H9 (cell line): ENCODE data around the gene MUC5AC. TPM values are rescaled to one million over a fixed set of nuclear protein-coding genes. Genes with fewer than 3 reads are reported as not detected.

Experiments used
- DNase-seq: peaks from one replicate; pipeline ENCODE4 v3.0.0-alpha.2; 2017
- H2AFZ ChIP-seq: one replicate; pipeline ENCODE4 v1.6.1; 2013; ENCODE audit warnings: mild to moderate bottlenecking, low read length, control low read depth, moderate library complexity
- H2AK5ac ChIP-seq: 2 replicates; pipeline ENCODE4 v1.6.1; 2013; ENCODE audit warnings: low read length, control low read depth, mixed read lengths; ENCODE audit not compliant: insufficient read length
- H2BK120ac ChIP-seq: one replicate; pipeline ENCODE4 v1.6.1; 2013; ENCODE audit warnings: low read depth, mild to moderate bottlenecking, low read length, control low read depth, inconsistent platforms; ENCODE audit not compliant: poor library complexity, severe bottlenecking
- H2BK12ac ChIP-seq: 2 replicates; pipeline ENCODE4 v1.6.1; 2013; ENCODE audit warnings: low read length, control low read depth, mixed read lengths, low read depth; ENCODE audit not compliant: insufficient read length
- H2BK15ac ChIP-seq: 2 replicates; pipeline ENCODE4 v1.6.1; 2013; ENCODE audit warnings: low read depth, low read length, control low read depth
- H2BK20ac ChIP-seq: one replicate; pipeline ENCODE4 v1.6.1; 2013; ENCODE audit warnings: low read depth, mild to moderate bottlenecking, low read length, control low read depth, inconsistent platforms; ENCODE audit not compliant: poor library complexity, severe bottlenecking
- H2BK5ac ChIP-seq: 2 replicates; pipeline ENCODE4 v1.6.1; 2013; ENCODE audit warnings: low read length, control low read depth, mixed read lengths; ENCODE audit not compliant: insufficient read length
- H3K14ac ChIP-seq: 2 replicates; pipeline ENCODE4 v1.6.1; 2013; ENCODE audit warnings: low read length, control low read depth; ENCODE audit not compliant: insufficient read depth
- H3K18ac ChIP-seq: 2 replicates; pipeline ENCODE4 v1.6.1; 2013; ENCODE audit warnings: low read depth, mild to moderate bottlenecking, mixed read lengths, low read length, control low read depth; ENCODE audit not compliant: insufficient read length
- H3K23ac ChIP-seq: 2 replicates; pipeline ENCODE4 v1.6.1; 2013; ENCODE audit warnings: low read length, control low read depth, mixed read lengths, low read depth; ENCODE audit not compliant: insufficient read length
- H3K23me2 ChIP-seq: 2 replicates; pipeline ENCODE4 v1.6.1; 2013; ENCODE audit warnings: low read depth, mild to moderate bottlenecking, mixed read lengths, low read length, control low read depth; ENCODE audit not compliant: insufficient read length, poor library complexity, severe bottlenecking
- H3K27ac ChIP-seq: 2 replicates; pipeline ENCODE4 v1.5.1; 2013; ENCODE audit warnings: low read length, control low read depth, mixed read lengths, low read depth; ENCODE audit not compliant: insufficient read length
- H3K27me3 ChIP-seq: 2 replicates; pipeline ENCODE4 v1.6.1; 2013; ENCODE audit warnings: low read length, control low read depth, inconsistent platforms; ENCODE audit not compliant: insufficient read depth
- H3K4ac ChIP-seq: 2 replicates; pipeline ENCODE4 v1.6.1; 2013; ENCODE audit warnings: low read depth, mild to moderate bottlenecking, control low read depth, inconsistent platforms, low read length, moderate library complexity
- H3K4me1 ChIP-seq: 2 replicates; pipeline ENCODE4 v1.6.1; 2013; ENCODE audit warnings: low read length, control low read depth, inconsistent platforms; ENCODE audit not compliant: insufficient read depth
- H3K4me2 ChIP-seq: 2 replicates; pipeline ENCODE4 v1.6.1; 2013; ENCODE audit warnings: low read length, control low read depth, mixed read lengths; ENCODE audit not compliant: insufficient read length, insufficient read depth
- H3K56ac ChIP-seq: 2 replicates; pipeline ENCODE4 v1.6.1; 2013; ENCODE audit warnings: low read depth, mild to moderate bottlenecking, mixed read lengths, low read length, control low read depth; ENCODE audit not compliant: insufficient read length
- H3K79me1 ChIP-seq: 2 replicates; pipeline ENCODE4 v1.6.1; 2013; ENCODE audit warnings: low read depth, mild to moderate bottlenecking, moderate library complexity, low read length, control low read depth, inconsistent platforms; ENCODE audit not compliant: insufficient read depth, poor library complexity, severe bottlenecking
- H3K79me2 ChIP-seq: 2 replicates; pipeline ENCODE4 v1.6.1; 2013; ENCODE audit warnings: low read length, control low read depth, inconsistent platforms; ENCODE audit not compliant: insufficient read depth
- H3K9ac ChIP-seq: 2 replicates; pipeline ENCODE4 v1.6.1; 2013; ENCODE audit warnings: low read length, control low read depth, mixed read lengths; ENCODE audit not compliant: insufficient read length; ENCODE audit errors: extremely low read depth
- H3K9me3 ChIP-seq: one replicate; pipeline ENCODE4 v1.6.1; 2013; ENCODE audit warnings: low read depth, low read length, inconsistent platforms; ENCODE audit not compliant: control insufficient read depth
- H3T11ph ChIP-seq: one replicate; pipeline ENCODE4 v1.6.1; 2013; ENCODE audit warnings: mild to moderate bottlenecking, low read length, control low read depth, inconsistent platforms
- H4K20me1 ChIP-seq: one replicate; pipeline ENCODE4 v1.6.1; 2013; ENCODE audit not compliant: control insufficient read depth, insufficient read length, insufficient read depth
- H4K5ac ChIP-seq: 2 replicates; pipeline ENCODE4 v1.6.1; 2013; ENCODE audit warnings: low read depth, mild to moderate bottlenecking, mixed read lengths, low read length, control low read depth; ENCODE audit not compliant: insufficient read length
- H4K8ac ChIP-seq: replicated peaks from 2 replicates; pipeline ENCODE4 v1.6.1; 2013; ENCODE audit warnings: low read length, control low read depth, mixed read lengths, low read depth; ENCODE audit not compliant: insufficient read length
- H4K91ac ChIP-seq: 2 replicates; pipeline ENCODE4 v1.6.1; 2013; ENCODE audit warnings: low read depth, mild to moderate bottlenecking, moderate library complexity, mixed read lengths, low read length, control low read depth; ENCODE audit not compliant: insufficient read length
- H3K27ac Mint-ChIP-seq, 3 experiments: 2 replicates in 2 of 3; 3 replicates in 1 of 3; pipeline ENCODE4 v1.8.0; 2020 to 2021; ENCODE audit warnings: mixed read lengths in 3 of 3, mild to moderate bottlenecking in 1 of 3, moderate library complexity in 1 of 3
- H3K27me3 Mint-ChIP-seq: 2 replicates; pipeline ENCODE4 v1.8.0; 2021; ENCODE audit warnings: low read depth, mild to moderate bottlenecking, moderate library complexity, mixed read lengths
- H3K36me3 Mint-ChIP-seq, 3 experiments: 2 replicates in 2 of 3; 3 replicates in 1 of 3; pipeline ENCODE4 v1.8.0; 2020 to 2021; ENCODE audit warnings: low read depth in 3 of 3, mixed read lengths in 3 of 3; ENCODE audit not compliant: insufficient read depth in 1 of 3
- H3K4me1 Mint-ChIP-seq, 2 experiments: 2 replicates each; pipeline ENCODE4 v1.8.0; 2020; ENCODE audit warnings: mixed read lengths in 2 of 2
- H3K4me3 Mint-ChIP-seq, 2 experiments: 2 replicates in 1 of 2; 3 replicates in 1 of 2; pipeline ENCODE4 v1.8.0; 2020 to 2021; ENCODE audit warnings: mild to moderate bottlenecking in 2 of 2, mixed read lengths in 2 of 2, moderate library complexity in 1 of 2
- H3K9me3 Mint-ChIP-seq, 2 experiments: 2 replicates in 1 of 2; 3 replicates in 1 of 2; pipeline ENCODE4 v1.8.0; 2020; ENCODE audit warnings: mild to moderate bottlenecking in 2 of 2, mixed read lengths in 2 of 2, moderate library complexity in 1 of 2
- CTCF ChIP-seq: fragments of 200-600 bp; sonication (generic); conservative IDR thresholded peaks from 3 replicates; pipeline ENCODE4 v1.8.0; 2021; ENCODE audit warnings: antibody characterized with exemption, mild to moderate bottlenecking
- WGBS: extraction: QIAGEN DNeasy Blood & Tissue Kit; methylation state at CpG from one replicate; pipeline ENCODE4 v1.1.7; 2013; ENCODE audit warnings: missing lambda C conversion rate, low lambda C conversion rate, mixed read lengths; ENCODE audit not compliant: insufficient read length; ENCODE audit errors: extremely low coverage; 5-methylcytosine and 5-hydroxymethylcytosine counted together
- total RNA-seq: library from RNA; stranded (reverse); gene quantifications from 2 replicates; pipeline ENCODE4 v1.2.1, GENCODE V29; 2021

Gene MUC5AC
- total RNA-seq, 1 experiment from 2014 or later, result not detected

- H2BK120ac ChIP-seq, result no peak overlapping the region
- no peaks in the 10 kb centered on the region for H3K36me3 Mint-ChIP-seq
- no peak overlapping the region for H3K4me3 Mint-ChIP-seq
- H4K5ac ChIP-seq, result no peak overlapping the region
- H3K4me1 Mint-ChIP-seq, result peaks cover 0 to 2% of the 10 kb centered on the region in 2 experiments; a peak in 2 of 4 replicates
- no peak overlapping the region for H2BK12ac ChIP-seq
- H4K91ac ChIP-seq, result no peak overlapping the region
- H3K27ac ChIP-seq, result no peak overlapping the region
- no peak overlapping the region for H2BK15ac ChIP-seq
- no peak overlapping the region for H3K4me2 ChIP-seq
- H3K4me1 ChIP-seq, result no peaks in the 10 kb centered on the region
- H3K79me1 ChIP-seq, result no peaks in the 10 kb centered on the region
- no peak overlapping the region; the same call in 1 of the 2 replicates for H3K14ac ChIP-seq
- no peaks in the 10 kb centered on the region for H3K79me2 ChIP-seq
- H4K8ac ChIP-seq, result no peak overlapping the region
- H3K23me2 ChIP-seq, result no peaks in the 10 kb centered on the region
- no peak overlapping the region for H3K4ac ChIP-seq
- H3K56ac ChIP-seq, result no peak overlapping the region
- H3K9me3 ChIP-seq, result no peaks in the 10 kb centered on the region
- H3K23ac ChIP-seq, result no peak overlapping the region
- no peak overlapping the region for H2BK5ac ChIP-seq
- no peak overlapping the region for H3K18ac ChIP-seq
- no peak overlapping the region for H2BK20ac ChIP-seq
- H2AK5ac ChIP-seq, result no peak overlapping the region
- no peaks in the 10 kb centered on the region for H3K27me3 Mint-ChIP-seq
- no peak overlapping the region for H3T11ph ChIP-seq
- peak; percentile 24 for DNase-seq
- H3K27me3 ChIP-seq, result no peaks in the 10 kb centered on the region
- H3K27ac Mint-ChIP-seq, result no peak overlapping the region
- H4K20me1 ChIP-seq, result no peaks in the 10 kb centered on the region
- WGBS, result no CpG with 5 or more reads among the region's 22 CpGs
- no peak overlapping the region for H3K9ac ChIP-seq
- H2AFZ ChIP-seq, result no peak overlapping the region
- no peaks in the 10 kb centered on the region for H3K9me3 Mint-ChIP-seq
- no peak for TF ChIP-seq CTCF
Observed at GRCh38 chr11:1231396-1232020, 73.8 kb downstream of the MUC5AC start.
